ENCODE data around the gene NOSTRIN.
"Not testable (repeated sequence)": the region's sequence is repeated elsewhere in the genome, so short reads cannot be mapped to it uniquely, and the experiment has no call there.

Gene NOSTRIN

DNA sequence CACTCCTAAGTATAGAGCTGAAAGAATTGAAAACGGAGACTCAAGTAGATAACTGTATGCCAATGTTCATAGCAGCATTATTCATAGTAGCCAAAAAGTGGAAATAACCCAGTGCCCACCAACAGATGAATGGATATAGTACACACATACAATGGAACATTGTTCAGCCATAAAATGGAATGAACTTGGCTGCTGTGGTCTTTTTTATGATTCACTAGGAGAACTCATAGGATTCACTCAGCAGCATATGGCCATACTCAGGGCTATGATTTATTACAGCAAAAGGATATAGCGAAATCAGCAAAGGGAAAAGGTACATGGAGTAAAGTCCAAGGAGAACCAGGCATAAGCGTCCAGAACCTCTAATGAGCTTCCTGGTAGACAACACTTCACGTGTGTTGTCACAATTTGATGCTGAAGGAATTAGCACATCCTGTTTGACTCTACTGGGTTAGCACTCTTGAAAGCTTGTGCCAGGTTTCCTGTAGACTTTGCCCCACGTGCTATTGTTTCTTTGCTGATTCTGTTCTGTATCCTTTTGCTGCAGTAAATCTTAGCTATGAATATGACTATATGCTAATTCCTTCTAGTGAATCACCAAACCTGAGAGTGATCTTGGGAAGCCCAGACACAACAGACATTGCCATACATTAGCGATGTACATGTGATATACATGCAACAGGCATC, 72.1 kb downstream of the NOSTRIN start:
- ChIA-PET CTCF (no interaction called here), POLR2A (no interaction called here)
- H3K36me3 ChIP-seq (ENCODE audit: control insufficient read depth in 2 of 2, insufficient read depth in 1 of 2, low read length in 2 of 2) = peaks cover 8 to 38% of the 10 kb centered on the region in 2 experiments
- no peak overlapping the region for H3K27ac ChIP-seq (ENCODE audit: extremely low read depth, low read depth, low read length)
- H3K4me1 ChIP-seq (ENCODE audit: control insufficient read depth, insufficient read depth, low read length) = no peaks in the 10 kb centered on the region
- H3K4me3 ChIP-seq (ENCODE audit: low read depth, low read length) = no peak overlapping the region
- TF ChIP-seq ZNF544 (tag by site-specific recombination; IDR thresholded peaks at IDR 0.05) (no peak), ZNF677 (tag by site-specific recombination; IDR thresholded peaks at IDR 0.05) (no peak), ZNF146 (tag by site-specific recombination; IDR thresholded peaks at IDR 0.05) (no peak), FEZF1 (tag by site-specific recombination; IDR thresholded peaks at IDR 0.05) (no peak), PRDM1 (tag by site-specific recombination; IDR thresholded peaks at IDR 0.05) (no peak), KLF16 (tag by site-specific recombination; IDR thresholded peaks at IDR 0.05) (no peak), ZNF561 (tag by site-specific recombination; IDR thresholded peaks at IDR 0.05; ENCODE audit: borderline replicate concordance) (no peak), ZNF768 (tag by site-specific recombination; IDR thresholded peaks at IDR 0.05) (no peak), HOXC10 (CRISPR knock-in tag; IDR thresholded peaks at IDR 0.05) (no peak), ZNF791 (tag by site-specific recombination; IDR thresholded peaks at IDR 0.05) (no peak), KLF1 (tag by site-specific recombination; IDR thresholded peaks at IDR 0.05) (no peak), OVOL3 (tag by site-specific recombination; IDR thresholded peaks at IDR 0.05) (no peak), ZNF391 (tag by site-specific recombination; IDR thresholded peaks at IDR 0.05; ENCODE audit: borderline replicate concordance, low read depth) (no peak), ZNF404 (tag by site-specific recombination; IDR thresholded peaks at IDR 0.05) (no peak)
- TF ChIP-seq, protein P1, sequence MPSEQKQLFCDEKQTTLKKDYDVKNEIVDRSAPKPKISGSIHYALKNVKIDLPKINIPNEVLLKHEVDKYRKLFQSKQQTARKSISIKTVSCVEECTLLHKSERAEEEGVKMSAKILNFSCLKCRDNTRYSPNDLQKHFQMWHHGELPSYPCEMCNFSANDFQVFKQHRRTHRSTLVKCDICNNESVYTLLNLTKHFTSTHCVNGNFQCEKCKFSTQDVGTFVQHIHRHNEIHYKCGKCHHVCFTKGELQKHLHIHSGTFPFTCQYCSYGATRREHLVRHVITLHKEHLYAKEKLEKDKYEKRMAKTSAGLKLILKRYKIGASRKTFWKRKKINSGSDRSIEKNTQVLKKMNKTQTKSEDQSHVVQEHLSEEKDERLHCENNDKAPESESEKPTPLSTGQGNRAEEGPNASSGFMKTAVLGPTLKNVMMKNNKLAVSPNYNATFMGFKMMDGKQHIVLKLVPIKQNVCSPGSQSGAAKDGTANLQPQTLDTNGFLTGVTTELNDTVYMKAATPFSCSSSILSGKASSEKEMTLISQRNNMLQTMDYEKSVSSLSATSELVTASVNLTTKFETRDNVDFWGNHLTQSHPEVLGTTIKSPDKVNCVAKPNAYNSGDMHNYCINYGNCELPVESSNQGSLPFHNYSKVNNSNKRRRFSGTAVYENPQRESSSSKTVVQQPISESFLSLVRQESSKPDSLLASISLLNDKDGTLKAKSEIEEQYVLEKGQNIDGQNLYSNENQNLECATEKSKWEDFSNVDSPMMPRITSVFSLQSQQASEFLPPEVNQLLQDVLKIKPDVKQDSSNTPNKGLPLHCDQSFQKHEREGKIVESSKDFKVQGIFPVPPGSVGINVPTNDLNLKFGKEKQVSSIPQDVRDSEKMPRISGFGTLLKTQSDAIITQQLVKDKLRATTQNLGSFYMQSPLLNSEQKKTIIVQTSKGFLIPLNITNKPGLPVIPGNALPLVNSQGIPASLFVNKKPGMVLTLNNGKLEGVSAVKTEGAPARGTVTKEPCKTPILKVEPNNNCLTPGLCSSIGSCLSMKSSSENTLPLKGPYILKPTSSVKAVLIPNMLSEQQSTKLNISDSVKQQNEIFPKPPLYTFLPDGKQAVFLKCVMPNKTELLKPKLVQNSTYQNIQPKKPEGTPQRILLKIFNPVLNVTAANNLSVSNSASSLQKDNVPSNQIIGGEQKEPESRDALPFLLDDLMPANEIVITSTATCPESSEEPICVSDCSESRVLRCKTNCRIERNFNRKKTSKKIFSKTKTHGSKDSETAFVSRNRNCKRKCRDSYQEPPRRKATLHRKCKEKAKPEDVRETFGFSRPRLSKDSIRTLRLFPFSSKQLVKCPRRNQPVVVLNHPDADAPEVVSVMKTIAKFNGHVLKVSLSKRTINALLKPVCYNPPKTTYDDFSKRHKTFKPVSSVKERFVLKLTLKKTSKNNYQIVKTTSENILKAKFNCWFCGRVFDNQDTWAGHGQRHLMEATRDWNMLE (tag by site-specific recombination; conservative IDR thresholded peaks at IDR 0.05; ENCODE audit: low read depth) = no peak
- TF ChIP-seq, protein P2, sequence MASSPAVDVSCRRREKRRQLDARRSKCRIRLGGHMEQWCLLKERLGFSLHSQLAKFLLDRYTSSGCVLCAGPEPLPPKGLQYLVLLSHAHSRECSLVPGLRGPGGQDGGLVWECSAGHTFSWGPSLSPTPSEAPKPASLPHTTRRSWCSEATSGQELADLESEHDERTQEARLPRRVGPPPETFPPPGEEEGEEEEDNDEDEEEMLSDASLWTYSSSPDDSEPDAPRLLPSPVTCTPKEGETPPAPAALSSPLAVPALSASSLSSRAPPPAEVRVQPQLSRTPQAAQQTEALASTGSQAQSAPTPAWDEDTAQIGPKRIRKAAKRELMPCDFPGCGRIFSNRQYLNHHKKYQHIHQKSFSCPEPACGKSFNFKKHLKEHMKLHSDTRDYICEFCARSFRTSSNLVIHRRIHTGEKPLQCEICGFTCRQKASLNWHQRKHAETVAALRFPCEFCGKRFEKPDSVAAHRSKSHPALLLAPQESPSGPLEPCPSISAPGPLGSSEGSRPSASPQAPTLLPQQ (tag by site-specific recombination; IDR thresholded peaks at IDR 0.05) = no peak
- TF ChIP-seq, protein P3, sequence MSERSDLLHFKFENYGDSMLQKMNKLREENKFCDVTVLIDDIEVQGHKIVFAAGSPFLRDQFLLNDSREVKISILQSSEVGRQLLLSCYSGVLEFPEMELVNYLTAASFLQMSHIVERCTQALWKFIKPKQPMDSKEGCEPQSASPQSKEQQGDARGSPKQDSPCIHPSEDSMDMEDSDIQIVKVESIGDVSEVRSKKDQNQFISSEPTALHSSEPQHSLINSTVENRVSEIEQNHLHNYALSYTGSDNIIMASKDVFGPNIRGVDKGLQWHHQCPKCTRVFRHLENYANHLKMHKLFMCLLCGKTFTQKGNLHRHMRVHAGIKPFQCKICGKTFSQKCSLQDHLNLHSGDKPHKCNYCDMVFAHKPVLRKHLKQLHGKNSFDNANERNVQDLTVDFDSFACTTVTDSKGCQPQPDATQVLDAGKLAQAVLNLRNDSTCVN (tag by site-specific recombination; optimal IDR thresholded peaks at IDR 0.05) = no peak
- TF ChIP-seq, protein P4, sequence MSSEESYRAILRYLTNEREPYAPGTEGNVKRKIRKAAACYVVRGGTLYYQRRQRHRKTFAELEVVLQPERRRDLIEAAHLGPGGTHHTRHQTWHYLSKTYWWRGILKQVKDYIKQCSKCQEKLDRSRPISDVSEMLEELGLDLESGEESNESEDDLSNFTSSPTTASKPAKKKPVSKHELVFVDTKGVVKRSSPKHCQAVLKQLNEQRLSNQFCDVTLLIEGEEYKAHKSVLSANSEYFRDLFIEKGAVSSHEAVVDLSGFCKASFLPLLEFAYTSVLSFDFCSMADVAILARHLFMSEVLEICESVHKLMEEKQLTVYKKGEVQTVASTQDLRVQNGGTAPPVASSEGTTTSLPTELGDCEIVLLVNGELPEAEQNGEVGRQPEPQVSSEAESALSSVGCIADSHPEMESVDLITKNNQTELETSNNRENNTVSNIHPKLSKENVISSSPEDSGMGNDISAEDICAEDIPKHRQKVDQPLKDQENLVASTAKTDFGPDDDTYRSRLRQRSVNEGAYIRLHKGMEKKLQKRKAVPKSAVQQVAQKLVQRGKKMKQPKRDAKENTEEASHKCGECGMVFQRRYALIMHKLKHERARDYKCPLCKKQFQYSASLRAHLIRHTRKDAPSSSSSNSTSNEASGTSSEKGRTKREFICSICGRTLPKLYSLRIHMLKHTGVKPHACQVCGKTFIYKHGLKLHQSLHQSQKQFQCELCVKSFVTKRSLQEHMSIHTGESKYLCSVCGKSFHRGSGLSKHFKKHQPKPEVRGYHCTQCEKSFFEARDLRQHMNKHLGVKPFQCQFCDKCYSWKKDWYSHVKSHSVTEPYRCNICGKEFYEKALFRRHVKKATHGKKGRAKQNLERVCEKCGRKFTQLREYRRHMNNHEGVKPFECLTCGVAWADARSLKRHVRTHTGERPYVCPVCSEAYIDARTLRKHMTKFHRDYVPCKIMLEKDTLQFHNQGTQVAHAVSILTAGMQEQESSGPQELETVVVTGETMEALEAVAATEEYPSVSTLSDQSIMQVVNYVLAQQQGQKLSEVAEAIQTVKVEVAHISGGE (tag by site-specific recombination; conservative IDR thresholded peaks at IDR 0.05; ENCODE audit: low read depth) = no peak
- TF ChIP-seq, protein P5, sequence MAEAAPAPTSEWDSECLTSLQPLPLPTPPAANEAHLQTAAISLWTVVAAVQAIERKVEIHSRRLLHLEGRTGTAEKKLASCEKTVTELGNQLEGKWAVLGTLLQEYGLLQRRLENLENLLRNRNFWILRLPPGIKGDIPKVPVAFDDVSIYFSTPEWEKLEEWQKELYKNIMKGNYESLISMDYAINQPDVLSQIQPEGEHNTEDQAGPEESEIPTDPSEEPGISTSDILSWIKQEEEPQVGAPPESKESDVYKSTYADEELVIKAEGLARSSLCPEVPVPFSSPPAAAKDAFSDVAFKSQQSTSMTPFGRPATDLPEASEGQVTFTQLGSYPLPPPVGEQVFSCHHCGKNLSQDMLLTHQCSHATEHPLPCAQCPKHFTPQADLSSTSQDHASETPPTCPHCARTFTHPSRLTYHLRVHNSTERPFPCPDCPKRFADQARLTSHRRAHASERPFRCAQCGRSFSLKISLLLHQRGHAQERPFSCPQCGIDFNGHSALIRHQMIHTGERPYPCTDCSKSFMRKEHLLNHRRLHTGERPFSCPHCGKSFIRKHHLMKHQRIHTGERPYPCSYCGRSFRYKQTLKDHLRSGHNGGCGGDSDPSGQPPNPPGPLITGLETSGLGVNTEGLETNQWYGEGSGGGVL (tag by site-specific recombination; IDR thresholded peaks at IDR 0.05) = no peak
- H3K9me3 ChIP-seq (ENCODE audit: control insufficient read depth, insufficient read depth, low read depth, low read length) = no peaks in the 10 kb centered on the region

DNA sequence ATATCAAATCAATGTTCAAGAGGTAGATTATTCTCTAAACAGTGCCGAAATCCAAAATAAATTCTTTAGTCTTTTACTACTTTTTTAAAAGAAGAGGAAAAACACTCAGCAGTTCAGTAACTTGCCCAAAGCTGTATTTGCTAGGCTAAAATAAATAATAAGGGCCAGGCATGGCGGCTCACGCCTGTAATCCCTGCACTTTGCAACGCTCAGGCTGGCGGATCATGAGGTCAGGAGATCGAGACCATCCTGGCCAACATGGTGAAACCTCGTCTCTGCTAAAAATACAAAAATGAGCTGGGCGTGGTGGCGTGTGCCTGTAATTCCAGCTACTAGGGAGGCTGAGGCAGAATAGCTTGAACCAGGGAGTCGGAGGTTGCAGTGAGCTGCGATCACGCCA, 79.7 kb downstream of the NOSTRIN start:
- H3K4me3 ChIP-seq (ENCODE audit: low read depth, low read length); CTCF ChIA-PET; POLR2A ChIA-PET: not testable (repeated sequence)

More for the DNA sequence above, 79.7 kb downstream of the NOSTRIN start:
- peaks cover 9 to 33% of the 10 kb centered on the region in 2 experiments; a peak in 2 of 3 replicates for H3K36me3 ChIP-seq (ENCODE audit: control insufficient read depth in 2 of 2, insufficient read depth in 1 of 2, low read length in 2 of 2)
- not testable (repeated sequence) for H3K27ac ChIP-seq (ENCODE audit: extremely low read depth, low read depth, low read length); H3K4me1 ChIP-seq (ENCODE audit: control insufficient read depth, insufficient read depth, low read length); H3K9me3 ChIP-seq (ENCODE audit: control insufficient read depth, insufficient read depth, low read depth, low read length)

Measured in HEK293 (cell line).